LNCaP clone FGC (cell line): ENCODE data around the gene TXNRD2.

ENCODE experiments used
- DNase-seq: peaks from one replicate; pipeline ENCODE4 v3.0.0-alpha.2; 2011; ENCODE audit warnings: low read depth
- H3K4me3 ChIP-seq: 2 replicates; pipeline ENCODE4 v1.5.1; 2011; ENCODE audit warnings: mild to moderate bottlenecking, low read depth, low read length, control low read depth
- TF ChIP-seq, protein P1 (sequence below): IDR thresholded peaks from 2 replicates; pipeline ENCODE4 v1.5.1; 2012; ENCODE audit warnings: mild to moderate bottlenecking; ENCODE audit not compliant: control insufficient read depth, insufficient read depth; ENCODE audit errors: extremely low read depth

Gene TXNRD2

DNA sequence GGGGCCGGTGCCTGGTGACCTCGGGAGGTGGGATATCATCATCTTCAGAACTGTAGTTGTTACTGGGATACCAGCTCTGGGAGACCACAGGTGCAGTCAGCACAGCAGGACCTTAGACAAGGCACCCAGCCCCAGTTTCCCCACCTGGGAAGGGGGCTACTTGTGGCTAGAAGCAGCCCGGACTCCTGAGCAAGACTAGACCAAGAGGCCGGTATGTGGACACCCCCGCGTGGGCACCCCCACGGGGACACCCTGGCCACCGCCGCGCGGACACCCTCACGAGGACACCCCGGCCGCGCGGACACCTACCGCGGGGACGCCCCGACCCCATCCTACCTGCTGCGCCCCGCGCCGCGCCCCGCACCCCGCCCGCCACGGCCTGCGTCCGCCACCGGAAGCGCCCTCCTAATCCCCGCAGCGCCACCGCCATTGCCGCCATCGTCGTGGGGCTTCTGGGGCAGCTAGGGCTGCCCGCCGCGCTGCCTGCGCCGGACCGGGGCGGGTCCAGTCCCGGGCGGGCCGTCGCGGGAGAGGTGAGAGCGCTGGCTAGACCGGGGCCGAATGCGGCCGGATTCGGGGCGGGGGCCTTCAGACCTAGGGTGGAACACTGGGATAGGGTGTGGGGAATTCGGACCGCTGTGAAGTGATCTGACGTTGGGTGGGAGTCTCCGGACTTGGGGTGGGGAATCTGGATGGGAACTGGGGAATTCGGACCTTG lies at the start of gene TXNRD2, which contains the start of gene COMT:
TXNRD2 (minus strand) TSS at position 454 of the 718 bp plus-strand sequence; CDS start at position 439, 15 bp downstream.
COMT (plus strand) TSS at position 408 of the 718 bp plus-strand sequence. CDS start 20,755 bp downstream, outside the sequence.
- peak within 1 kb of the TSS; percentile 90 for H3K4me3 ChIP-seq
- DNase-seq = no peak
- TF ChIP-seq, protein P1, sequence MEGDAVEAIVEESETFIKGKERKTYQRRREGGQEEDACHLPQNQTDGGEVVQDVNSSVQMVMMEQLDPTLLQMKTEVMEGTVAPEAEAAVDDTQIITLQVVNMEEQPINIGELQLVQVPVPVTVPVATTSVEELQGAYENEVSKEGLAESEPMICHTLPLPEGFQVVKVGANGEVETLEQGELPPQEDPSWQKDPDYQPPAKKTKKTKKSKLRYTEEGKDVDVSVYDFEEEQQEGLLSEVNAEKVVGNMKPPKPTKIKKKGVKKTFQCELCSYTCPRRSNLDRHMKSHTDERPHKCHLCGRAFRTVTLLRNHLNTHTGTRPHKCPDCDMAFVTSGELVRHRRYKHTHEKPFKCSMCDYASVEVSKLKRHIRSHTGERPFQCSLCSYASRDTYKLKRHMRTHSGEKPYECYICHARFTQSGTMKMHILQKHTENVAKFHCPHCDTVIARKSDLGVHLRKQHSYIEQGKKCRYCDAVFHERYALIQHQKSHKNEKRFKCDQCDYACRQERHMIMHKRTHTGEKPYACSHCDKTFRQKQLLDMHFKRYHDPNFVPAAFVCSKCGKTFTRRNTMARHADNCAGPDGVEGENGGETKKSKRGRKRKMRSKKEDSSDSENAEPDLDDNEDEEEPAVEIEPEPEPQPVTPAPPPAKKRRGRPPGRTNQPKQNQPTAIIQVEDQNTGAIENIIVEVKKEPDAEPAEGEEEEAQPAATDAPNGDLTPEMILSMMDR = no peak

DNA sequence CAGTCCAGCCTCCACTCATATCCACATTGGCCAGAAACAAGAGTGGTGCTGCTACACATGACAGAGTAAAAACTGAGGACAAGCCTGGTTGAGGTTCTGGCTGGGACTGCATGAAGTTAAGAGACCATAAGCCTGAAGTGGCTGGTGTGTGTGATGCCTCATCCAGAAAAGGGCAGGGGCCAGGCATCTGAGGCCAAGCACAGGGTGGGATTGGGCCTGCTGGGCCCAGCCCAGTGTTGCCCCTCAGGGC lies 49.7 kb upstream of the TXNRD2 start:
- no peak for DNase-seq
- no peak overlapping the region for H3K4me3 ChIP-seq
- TF ChIP-seq, protein P1 = no peak

DNA sequence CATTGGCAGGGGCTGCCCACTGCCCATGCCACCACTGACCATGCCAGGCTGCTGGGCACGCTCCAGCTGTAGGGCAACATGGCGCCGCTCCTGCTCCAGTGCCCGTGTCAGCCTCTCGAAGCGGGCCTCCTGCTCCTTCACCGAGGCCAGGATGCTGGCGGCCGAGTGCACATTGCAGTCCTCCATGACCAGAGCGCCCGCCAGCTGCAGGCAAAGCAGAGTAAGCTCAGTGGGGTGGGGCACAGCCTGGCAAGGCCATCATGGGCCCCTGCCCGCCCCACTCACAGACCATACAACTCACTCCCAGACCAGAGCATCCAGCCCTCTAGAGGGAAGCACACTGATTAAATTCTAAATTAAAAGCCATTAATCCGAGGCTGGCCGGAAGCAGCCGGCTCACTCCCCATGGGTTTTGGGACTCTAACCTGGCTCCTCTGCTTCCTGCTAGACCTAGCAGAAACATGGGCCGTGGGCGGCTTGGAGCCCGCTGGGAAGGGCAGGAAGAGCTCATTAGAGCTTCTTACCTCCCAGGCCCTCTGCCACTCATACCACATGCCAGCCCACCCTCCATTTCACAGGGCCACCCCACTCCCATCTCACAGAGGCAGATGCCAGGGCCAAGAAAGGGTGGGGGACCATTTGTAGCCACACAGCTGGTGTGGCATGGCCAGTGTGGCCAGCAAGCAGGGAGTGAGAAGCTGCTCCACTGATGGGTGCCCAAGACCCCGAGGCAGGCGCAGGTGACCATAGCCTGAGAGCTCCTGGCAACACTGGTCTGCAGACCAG lies 49.2 kb upstream of the TXNRD2 start:
- no peak for DNase-seq
- TF ChIP-seq, protein P1 = no peak
- no peak overlapping the region for H3K4me3 ChIP-seq

DNA sequence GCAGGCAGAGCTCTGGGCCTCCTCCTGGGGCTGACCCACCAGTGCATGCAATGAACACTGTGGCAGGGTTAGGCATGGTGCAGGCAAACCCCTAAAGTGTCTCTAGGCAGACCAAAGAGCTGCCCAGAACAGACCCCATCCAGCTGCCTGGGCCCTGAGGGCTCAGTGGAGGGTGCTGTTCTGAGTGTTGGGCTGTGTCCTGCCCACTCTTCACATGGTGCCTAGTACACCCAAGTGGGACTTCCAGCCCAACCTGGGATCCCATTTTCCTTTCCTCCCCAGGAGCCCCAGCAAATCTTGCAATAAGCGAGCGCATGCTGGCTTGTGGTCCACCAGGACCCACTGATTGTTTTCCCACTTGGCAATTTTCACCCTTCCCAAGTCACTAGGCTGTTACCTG lies 48.6 kb upstream of the TXNRD2 start:
- TF ChIP-seq, protein P1 = no peak
- no peak for DNase-seq

DNA sequence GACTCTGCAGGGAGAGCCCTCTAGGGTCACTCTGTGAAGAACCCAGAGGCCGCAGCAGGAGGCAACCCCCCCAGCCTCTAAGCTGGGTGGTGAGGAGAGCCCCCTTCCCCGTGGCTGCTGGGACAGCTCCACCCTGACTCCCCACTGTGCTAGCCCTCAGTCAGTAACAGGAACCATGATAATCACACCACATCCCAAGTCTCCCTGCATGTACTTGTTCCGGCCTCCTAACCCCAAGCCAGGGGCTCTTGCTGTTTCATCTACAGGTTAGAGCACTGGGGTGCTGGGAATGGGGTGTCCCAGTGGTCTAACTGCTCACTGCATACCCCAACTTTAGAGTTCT lies 48.1 kb upstream of the TXNRD2 start:
- no peak overlapping the region for H3K4me3 ChIP-seq
- TF ChIP-seq, protein P1 = no peak
- no peak for DNase-seq

More for the DNA sequence above, 48.6 kb upstream of the TXNRD2 start:
- no peak overlapping the region for H3K4me3 ChIP-seq

DNA sequence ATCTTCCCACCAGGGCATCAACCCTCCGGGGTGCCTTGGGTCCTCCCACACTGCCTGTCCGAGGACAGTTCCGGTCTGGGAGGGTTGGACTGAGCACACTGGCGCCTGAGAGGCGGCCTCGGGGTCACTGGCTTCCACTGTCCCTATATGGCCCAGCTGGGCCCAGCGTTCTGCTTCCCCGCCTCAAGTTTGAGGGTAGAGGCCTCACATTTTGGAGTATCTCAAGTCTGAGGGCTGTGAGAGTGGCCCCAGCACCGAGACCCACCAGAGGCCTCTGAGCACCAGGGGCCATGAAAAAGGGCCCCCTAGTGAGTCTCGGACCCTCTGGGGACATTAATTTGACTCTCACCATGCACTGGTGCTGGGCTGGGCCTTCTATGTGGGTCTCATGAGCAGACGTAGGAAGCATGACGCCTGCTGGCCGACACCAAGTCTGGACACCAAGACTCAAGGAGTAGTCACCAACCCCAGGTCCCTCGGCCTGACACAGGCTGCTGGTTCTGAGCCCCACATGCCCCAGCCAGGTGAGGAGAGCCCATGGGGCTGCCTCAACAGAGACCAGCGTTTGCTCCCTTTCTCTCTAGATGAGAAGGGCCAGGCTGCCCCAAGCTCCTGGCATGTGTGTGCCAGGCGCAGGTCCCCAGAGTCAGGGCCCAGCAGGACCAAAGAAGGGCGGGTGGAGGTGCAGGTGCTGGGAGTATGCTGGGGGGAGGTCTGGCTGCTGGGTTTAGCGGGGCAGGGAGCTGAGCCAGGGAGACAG lies 47.5 kb upstream of the TXNRD2 start:
- TF ChIP-seq, protein P1 = no peak
- no peak for DNase-seq
- H3K4me3 ChIP-seq = no peak overlapping the region
